ENCODE measurements around the gene DET1.
"Not testable (repeated sequence)": the region's sequence is repeated elsewhere in the genome, so short reads cannot be mapped to it uniquely, and the experiment has no call there.

Gene DET1

DNA sequence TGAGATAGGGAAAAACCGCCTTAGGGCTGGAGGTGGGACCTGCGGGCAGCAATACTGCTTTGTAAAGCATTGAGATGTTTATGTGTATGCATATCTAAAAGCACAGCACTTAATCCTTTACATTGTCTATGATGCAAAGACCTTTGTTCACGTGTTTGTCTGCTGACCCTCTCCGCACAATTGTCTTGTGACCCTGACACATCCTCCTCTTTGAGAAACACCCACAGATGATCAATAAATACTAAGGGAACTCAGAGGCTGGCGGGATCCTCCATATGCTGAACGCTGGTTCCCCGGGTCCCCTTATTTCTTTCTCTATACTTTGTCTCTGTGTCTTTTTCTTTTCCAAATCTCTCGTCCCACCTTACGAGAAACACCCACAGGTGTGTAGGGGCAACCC, 5.4 kb downstream of the DET1 start:
- DNase-seq (ENCODE audit: low read depth in 2 of 2): not testable (repeated sequence)

DNA sequence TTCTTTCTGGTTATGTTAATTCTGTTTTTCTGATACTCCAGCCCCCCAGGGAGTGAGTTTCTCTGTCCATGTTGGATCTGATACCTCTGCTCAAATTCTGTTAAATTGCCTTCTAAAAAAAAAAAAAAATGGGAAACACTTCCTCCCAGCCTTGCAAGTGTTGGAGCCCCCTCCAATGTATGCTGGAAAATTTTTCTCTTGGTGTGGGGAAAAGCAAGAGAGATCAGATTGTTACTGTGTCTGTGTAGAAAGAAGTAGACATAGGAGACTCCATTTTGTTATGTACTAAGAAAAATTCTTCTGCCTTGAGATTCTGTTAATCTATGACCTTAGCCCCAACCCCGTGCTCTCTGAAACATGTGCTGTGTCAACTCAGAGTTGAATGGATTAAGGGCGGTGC, 6.1 kb downstream of the DET1 start:
- DNase-seq (ENCODE audit: low read depth in 2 of 2): not testable (repeated sequence)

DNA sequence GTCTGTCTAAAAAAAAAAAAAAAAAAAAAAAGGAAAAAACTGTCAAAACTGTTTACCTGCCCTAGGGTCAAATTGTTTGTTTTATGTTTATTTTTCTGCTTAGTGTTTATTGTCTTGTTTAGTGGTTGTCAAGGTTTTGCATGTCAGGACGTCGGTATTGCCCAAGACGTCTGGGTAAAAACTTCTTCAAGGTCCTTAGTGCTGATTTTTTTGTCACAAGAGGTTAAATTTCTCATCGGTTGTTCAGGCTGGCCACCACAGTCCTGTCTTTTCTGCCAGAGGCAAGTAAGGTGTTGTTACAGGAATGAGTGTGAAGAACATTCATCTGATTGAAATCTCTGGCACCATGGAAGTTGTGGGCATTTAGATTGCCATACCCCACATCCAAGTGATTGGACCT, 7.0 kb downstream of the DET1 start:
- no peak for DNase-seq (ENCODE audit: low read depth in 2 of 2)

DNA sequence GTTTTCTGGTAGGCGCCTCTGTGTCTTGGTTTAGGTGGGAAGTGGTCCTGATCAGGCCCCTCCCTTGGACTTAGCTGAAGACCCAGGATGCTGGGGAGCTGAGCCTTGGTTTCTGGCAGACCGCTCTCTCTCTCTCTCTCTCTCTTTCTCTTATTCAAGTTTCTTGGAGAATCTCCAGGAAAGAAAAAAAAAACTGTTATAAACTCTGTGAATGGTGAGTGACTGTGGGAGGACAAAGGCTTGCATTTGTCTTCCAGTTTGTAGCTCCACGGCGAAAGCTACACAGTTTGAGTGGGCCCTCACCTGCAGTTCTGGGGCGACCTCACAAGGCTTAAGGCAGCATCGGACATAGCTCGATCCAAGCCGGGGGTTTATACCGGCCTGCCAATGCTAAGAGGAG, 7.5 kb downstream of the DET1 start:
- DNase-seq (ENCODE audit: low read depth in 2 of 2): no peak

DNA sequence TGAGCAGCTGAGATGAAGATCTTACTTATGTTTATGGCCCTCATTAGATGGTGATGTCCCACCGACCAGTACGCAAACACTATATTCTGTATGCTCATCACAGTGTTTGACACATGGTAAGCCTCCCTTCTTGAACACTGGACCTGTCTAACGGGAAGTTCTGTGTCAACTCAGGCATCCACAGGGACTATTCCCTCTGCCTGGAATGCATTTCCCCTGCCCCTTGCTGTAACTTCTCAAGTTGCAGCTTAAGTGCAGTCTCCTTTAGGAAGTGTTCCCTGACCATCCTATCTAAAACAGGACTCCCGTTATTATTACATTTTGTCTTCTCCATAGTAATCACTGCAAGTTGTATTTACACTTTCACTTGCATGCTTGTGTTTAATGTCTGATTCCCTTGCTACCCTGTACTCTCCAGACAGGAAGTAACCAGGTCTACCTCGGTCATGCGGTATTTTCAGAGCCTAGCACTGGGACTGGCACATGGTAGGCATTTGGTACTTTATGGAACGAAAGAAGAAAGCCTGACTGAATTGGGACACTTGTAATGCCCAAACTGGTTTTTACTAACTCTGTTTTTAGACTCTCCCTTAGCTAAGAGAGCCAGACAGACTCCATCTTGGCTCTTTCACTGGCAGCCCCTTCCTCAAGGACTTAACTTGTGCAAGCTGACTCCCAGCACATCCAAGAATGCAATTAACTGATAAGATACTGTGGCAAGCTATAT, 8.7 kb downstream of the DET1 start:
- DNase-seq (ENCODE audit: low read depth in 2 of 2): no peak

DNA sequence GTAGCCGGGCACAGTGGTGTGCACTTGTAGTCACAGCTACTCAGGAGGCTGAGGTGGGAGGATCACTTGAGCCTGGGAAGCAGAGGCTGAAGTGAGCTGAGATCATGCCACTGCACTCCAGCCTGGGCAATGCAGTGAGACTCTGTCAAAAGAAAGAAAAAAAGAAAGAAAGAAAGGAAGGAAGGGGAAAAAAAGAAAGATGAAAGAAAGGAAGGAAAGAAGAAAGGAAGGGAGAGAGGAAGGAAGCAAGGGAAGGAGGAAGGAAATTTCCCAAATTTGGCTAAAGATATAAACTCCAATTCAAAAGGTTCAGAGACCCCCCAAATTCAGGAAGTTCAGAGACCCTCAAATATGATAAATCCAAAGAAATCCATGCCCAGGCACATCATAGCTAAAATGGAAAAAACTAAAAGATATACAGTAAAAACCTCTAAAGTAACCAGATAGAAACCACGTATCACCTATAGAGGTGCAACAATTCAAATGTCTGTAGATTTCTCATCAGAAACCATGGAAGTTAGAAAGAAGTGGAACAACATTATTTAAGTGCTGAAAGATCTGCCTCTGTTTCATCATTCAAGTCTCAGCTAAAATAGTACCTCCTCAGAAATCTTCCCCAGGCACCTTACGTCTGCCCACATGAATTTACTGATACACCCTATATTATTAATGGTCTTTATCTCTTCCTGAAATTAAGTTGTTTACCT, 10.7 kb downstream of the DET1 start:
- no peak for DNase-seq (ENCODE audit: low read depth in 2 of 2)

DNA sequence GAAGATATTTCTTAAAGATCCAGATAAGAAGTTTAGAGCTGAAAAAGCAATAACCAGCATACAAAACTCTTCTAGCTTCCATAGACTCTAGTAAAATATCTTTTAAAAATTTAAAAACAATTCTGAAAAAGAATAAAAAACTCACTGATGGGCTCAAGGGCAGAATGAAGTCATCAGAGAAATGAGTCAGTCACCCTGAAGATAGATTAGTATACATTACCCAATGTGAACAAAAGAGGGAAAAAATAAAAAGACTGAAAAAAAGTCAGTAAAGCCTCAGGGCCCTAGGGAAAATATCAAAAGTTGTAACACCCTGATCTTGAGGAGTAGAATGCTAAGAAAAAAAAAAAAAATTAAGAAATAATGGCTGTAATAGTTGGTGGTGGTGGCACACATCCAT, 11.4 kb downstream of the DET1 start:
- no peak for DNase-seq (ENCODE audit: low read depth in 2 of 2)

DNA sequence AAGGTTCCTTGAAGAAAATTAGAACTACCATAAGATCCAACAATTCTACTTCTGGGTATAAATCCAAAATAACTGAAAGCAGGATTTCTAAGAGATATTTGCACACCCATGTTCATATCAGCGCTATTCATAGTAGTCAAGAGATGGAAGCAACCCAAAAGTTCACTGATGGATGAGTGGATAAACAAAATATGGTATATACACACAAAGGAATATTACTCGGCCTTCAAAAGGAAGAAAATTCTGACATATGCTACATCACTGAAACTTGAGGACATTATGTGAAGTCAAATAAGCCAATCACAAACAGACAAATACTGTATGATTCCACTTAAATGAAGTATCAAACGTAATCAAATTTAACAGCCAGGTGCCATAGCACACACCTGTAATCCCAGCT, 13.1 kb downstream of the DET1 start:
- DNase-seq (ENCODE audit: low read depth in 2 of 2): no peak

DNA sequence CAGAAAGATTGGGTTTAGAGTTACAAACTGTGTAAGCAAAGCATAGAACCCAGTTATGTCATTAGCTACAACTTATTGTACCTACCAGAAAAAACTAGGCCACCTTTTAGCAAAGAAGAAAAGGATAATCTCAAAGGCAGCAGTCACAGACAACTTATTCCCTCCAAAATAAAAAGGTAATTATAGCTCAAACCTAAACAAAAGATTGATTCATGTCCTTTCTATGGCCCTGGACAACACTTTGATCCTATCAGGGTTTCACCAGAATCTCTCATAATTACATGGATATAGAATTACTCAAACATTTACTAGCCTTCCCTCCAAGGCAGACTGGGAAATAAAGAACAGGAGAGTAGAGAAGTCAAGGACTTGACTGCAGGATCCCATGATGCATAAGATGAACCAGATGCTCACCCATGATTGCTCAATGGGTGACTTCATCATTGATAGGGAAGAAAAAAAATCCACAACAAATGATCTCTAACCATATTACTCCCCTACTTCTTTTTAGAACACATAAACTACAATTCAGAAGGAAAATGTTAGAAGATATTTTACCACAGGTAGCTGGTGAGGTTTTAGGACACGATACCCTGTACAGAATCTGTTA, 17.4 kb downstream of the DET1 start:
- no peak for DNase-seq (ENCODE audit: low read depth in 2 of 2)

DNA sequence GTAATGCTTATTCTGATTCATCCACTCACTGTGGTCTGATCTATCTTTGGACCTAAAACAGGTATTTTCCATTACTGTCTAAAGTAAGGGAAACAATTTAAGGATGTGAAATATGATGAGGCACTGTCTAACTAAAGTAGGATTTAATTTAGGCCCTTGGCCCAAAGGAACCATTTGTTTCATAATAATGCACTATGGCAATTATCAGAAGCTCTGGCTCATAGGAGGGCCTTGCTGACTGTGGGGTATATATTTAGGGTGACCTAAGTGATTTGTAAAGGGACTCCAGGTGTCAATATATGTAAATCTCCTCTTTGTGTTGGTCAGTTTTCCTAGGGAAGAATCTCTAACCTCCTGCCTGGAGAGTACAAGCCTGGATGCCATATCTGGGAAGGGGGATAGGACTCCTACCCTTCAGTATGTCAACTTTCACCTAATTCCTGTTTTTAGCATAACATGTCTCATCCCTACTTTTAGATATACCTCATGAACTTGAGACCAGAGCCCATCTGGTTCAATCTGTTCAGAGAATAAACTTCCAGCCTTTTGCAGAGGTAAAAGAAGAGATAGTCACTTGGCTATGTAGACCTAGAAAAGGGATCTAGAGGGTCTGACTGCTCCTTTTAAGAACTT, 20.1 kb downstream of the DET1 start:
- no peak for DNase-seq (ENCODE audit: low read depth in 2 of 2)

DNA sequence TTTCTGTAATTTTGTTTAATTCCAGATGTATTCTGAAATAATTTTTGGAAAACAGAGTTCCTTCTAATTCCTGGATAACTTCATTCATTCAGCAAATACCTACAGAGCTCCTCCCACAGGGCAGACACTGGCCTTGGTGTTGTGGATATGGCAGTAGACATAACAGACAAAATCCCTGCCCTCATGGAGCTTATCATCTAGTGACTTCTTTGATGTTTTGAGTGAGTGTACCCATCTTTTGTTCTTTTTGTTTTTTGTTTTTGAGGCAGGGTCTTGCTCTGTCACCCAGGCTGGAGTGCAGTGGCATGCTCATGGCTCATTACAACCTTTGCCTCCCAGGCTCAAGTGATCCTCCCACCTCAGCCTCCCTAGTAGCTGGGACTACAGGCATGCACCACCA, 21.1 kb downstream of the DET1 start:
- DNase-seq (ENCODE audit: low read depth in 2 of 2): no peak

DNA sequence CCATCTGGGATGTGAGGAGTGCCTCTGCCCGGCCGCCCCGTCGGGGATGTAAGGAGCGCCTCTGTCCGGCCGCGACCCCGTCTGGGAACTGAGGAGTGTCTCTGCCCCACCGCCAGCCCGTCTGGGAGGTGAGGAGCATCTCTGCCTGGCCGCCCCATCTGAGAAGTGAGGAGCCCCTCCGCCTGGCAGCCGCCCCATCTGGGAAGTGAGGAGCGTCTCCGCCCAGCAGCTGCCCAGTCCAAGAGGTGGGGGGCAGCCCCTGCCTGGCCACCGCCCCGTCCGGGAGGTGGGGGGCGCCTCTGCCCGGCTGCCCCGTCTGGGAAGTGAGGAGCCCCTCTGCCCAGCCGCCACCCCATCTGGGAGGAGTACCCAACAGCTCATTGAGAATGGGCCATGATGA, 22.4 kb downstream of the DET1 start:
- DNase-seq (ENCODE audit: low read depth in 2 of 2): not testable (repeated sequence)

DNA sequence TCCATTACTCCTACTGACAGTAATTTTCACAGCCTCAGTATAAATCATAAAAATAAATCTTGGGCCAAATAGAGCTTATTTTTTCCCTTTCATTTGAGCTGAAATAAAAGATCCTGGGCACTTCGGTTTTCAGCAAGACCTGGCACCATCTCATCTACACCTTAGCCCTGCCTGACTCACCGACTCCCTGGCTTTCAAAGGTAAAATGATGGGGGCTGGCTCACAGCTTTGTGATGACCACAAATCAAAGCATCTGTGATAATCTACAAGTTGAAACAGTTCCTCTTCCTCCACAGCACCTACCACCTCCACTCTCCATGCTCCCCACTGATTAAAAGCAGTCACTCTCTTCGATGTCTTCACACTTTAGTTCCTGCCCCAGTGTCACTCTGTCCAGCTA, 27.6 kb downstream of the DET1 start:
- no peak for DNase-seq (ENCODE audit: low read depth in 2 of 2)

DNA sequence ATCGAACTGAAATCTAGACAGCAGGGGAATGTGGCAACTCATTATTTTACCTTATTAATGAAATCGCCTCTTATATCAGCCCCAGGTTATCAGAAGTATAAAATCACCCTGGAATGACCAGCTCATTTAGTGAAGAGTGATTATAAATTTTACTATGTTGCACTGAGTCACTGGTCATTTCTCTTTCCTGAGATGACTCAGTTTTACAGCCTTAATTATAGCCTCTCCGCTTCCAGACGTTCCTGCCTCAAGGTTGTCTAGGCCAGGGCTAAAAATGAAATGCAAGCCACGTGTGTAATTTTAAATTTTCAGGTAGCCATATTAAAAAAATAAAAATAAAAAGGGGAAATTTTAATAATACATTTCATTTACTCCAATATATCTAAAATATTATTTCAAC, 33.3 kb downstream of the DET1 start:
- DNase-seq (ENCODE audit: low read depth in 2 of 2): no peak

DNA sequence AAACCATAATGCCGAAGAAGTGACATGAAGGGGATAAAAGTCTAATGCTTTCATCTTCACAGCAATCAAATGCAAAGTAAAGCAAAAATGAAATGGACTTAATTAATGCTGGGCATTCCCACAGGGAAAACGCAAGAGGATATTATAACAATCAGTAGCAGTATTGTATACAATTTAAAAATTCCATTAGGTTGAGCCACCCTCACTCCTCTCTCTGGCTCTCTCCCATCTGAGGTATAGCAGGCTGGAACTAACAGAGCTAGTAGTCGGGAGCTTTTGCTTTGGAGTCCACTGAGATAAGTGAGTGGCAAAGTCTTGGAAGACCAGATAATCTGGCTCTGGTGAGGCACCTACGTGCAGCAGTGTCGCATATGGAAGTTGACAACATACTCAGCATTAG, 33.9 kb downstream of the DET1 start:
- DNase-seq (ENCODE audit: low read depth in 2 of 2): no peak

DNA sequence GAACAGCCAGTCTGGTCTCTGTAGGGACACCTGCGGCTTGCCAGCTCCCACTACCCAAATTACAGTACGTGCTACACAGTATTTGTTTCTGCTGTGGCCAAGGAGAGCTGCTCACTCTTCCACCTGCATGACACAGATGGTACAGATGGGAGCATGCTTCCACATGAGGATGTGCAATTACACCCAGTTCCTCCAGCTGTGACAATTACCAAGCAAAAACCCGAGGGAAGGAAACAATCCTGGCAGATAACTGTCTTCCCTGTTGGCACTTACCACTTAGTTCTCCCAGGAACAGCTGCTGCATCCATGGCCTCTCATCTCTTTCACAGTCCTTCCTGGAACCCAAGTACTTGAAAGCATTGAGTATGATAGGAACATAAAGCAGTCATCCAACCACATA, 34.4 kb downstream of the DET1 start:
- no peak for DNase-seq (ENCODE audit: low read depth in 2 of 2)

DNA sequence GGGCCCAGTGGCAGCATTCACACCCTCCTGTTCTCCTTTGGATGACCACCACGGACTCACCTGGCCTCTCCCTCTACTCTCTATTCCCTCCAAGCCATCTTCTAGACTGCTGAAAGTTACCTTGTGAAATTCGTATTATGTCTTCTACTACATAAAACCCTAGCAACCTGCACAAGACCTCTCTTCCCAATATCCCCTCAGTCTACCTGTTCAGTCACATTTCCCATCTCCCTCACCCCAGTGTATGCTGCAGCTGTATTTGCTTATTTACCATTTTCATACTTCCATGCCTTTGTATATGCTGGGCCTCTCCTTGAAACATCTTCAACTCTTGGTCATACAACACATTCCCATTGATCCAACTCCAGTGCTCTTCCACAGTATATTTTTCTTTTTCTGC, 35.3 kb downstream of the DET1 start:
- DNase-seq (ENCODE audit: low read depth in 2 of 2): no peak

DNA sequence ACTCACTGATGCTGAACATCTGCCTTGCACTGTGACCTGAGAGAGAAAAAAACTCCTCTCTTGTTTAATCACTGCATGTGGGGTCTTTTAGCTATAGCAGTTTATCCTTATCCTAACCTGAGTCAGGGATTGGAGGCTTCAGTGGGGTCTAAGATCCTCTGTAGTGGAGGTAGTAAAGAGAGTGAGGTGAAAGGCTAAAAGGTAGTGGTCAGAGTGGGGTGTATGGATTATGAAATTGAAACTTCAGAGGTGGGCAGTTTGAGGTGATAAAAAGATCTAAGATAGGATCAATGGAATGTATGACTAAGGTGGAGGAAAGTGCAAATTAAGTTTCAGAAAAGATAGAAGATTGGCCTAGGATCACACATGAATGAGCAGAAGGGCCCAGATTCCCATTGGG, 36.5 kb downstream of the DET1 start:
- no peak for DNase-seq (ENCODE audit: low read depth in 2 of 2)

DNA sequence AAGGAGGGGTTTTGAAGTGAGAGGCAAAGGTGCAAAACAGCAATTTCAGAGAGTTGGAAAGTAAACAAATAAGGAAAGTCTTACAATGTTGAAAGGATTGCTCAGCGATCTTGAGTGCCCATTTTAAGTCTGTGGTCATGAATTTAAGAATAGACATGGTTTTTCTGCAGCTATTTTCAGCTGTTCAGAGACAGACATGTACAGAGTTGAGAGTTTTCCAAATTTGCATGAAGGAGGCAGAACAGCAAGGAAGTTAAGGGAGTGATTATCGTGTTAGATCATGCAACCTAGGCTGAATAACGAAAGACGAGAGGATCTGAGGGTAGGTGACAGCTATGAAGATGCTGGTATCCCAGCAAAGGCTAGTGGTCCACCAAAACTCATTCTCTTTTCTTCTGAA, 37.2 kb downstream of the DET1 start:
- DNase-seq (ENCODE audit: low read depth in 2 of 2): no peak

DNA sequence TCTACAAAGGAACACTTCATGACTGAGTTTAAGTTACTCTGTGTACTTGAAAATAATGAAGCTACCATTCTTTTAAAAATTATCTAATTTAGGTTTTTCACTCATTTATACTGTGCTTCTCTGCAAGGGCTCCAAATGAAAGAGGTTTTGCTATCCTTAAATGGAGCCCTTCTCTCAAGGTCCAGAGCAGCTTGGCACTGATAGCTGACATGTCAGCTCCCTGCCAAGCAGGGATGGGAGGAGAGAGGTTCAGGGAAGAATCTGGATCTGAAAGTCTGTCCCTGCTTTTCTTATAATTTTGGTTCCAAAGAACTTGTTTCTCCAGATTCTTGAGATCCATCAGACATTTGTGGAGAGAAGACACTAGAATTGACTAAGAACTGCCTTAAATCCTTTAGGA, 39.9 kb downstream of the DET1 start:
- DNase-seq (ENCODE audit: low read depth in 2 of 2): no peak

DNA sequence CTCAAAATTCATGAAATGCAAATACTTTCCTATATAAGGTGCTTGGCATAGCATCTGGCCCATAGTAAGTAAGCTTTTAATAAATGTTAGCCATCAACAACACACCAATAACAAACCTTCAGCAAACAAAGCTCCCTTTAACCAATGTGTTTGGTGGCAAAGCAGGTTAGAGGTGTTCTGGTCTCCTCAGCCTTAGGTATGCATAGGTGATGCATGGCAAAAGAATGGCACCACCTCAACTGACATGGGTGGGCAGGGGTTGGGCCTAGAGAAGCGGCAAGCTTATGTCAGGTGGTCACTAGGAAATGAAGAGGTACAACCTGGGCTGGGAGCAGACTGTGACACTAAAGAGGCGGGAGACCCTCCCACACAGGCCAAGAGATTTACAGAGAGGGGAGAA, 40.8 kb downstream of the DET1 start:
- DNase-seq (ENCODE audit: low read depth in 2 of 2): no peak

DNA sequence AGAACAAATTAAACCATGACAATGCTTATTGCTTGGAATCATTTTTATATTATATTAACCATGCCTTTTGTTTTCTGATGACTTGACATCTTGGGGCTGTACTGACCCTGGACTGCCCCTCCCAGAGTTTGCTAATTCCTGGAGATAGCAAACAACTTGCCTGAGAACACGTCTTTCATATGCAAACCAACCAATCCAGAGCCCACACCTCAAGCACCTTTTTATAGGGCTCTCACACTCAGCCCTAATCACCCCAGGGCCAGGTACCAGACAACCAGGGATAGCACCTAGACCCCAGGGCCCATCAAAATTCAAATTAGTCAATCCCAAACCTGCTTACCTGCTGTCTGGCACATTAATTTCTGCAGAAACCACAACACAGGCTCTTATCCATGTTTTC, 42.0 kb downstream of the DET1 start:
- no peak for DNase-seq (ENCODE audit: low read depth in 2 of 2)

DNA sequence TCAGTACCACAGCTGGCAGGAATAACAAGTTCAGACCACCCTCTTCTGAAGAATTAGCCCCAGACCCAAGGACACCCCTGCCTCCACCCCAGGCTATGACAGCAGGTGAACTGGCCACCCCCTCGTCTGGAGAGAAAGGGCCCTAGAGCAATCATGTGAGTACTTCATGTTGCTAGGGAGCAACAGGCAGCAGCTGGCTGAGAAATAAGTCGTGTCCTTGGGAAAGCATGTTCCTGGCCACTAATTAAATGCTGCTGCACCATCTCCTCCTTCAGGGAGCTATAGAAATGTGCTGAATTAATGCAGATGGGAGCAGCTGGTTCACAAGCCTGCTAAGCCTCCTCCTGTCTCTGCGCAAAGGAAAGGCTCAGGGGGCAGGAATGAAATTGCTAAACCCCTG, 47.5 kb downstream of the DET1 start:
- no peak for DNase-seq (ENCODE audit: low read depth in 2 of 2)

All from stimulated activated CD8-positive, alpha-beta memory T cell treated with anti-CD3 and anti-CD28 coated beads, Interleukin-2, amount 100 ng/mL, for 1 hour (primary cell).